Measurements from ENCODE around the gene NOP16.

Gene NOP16

GRCh38 chr5:176381423-176381822 lies 7.0 kb downstream of the NOP16 start:
- H3K27me3 ChIP-seq (replicated peaks; ENCODE audit: insufficient read depth, low read length) = no peaks in the 10 kb centered on the region
- H3K27ac ChIP-seq (ENCODE audit: low read length) = no peak overlapping the region
- no peak overlapping the region for H3K4me2 ChIP-seq (ENCODE audit: low read depth, low read length)
- no peak for DNase-seq
- peaks cover 25% of the 10 kb centered on the region for H3K79me2 ChIP-seq (ENCODE audit: low read length)
- TF ChIP-seq CTCF (IDR thresholded peaks at IDR 0.05; ENCODE audit: low read length) (no peak), EZH2 (optimal IDR thresholded peaks at IDR 0.05; ENCODE audit: low read depth, low read length) (no peak), EZH2phosphoT487 (IDR thresholded peaks at IDR 0.05; ENCODE audit: low read length) (no peak)
- no peak overlapping the region for H2AFZ ChIP-seq (ENCODE audit: low read length)
- no peaks in the 10 kb centered on the region for H3K9me2 ChIP-seq (replicated peaks; ENCODE audit: insufficient read depth, low read length)
- peaks cover 8% of the 10 kb centered on the region; the same call in 1 of the 2 replicates for H4K20me1 ChIP-seq (ENCODE audit: insufficient read depth, low read length)
- H3K9ac ChIP-seq (ENCODE audit: low read length) = no peak overlapping the region
- H3F3A ChIP-seq (ENCODE audit: insufficient read depth, low read length) = 0 out of 2 replicates have a peak, but pooled peaks cover 5% of the 10 kb centered on the region
- H3K4me3 ChIP-seq (ENCODE audit: low read length) = no peak overlapping the region
- H3K9me3 ChIP-seq (replicated peaks; ENCODE audit: insufficient read depth, low read length) = no peaks in the 10 kb centered on the region
- peaks cover 10% of the 10 kb centered on the region; the same call in 1 of the 2 replicates for H3K36me3 ChIP-seq (replicated peaks; ENCODE audit: insufficient read depth, low read length)
- no peaks in the 10 kb centered on the region for H3K4me1 ChIP-seq (ENCODE audit: low read length)

GRCh38 chr5:176379881-176380280 lies 8.5 kb downstream of the NOP16 start:
- no peak for TF ChIP-seq CTCF (IDR thresholded peaks at IDR 0.05; ENCODE audit: low read length)
- TF ChIP-seq EZH2phosphoT487 (IDR thresholded peaks at IDR 0.05; ENCODE audit: low read length) = no peak
- no peak for TF ChIP-seq EZH2 (optimal IDR thresholded peaks at IDR 0.05; ENCODE audit: low read depth, low read length)
- H3K27me3 ChIP-seq (replicated peaks; ENCODE audit: insufficient read depth, low read length) = no peaks in the 10 kb centered on the region
- no peak overlapping the region for H3K27ac ChIP-seq (ENCODE audit: low read length)
- no peak overlapping the region for H3K4me2 ChIP-seq (ENCODE audit: low read depth, low read length)
- no peak for DNase-seq
- H2AFZ ChIP-seq (ENCODE audit: low read length) = no peak overlapping the region
- H3K4me3 ChIP-seq (ENCODE audit: low read length) = no peak overlapping the region
- H4K20me1 ChIP-seq (ENCODE audit: insufficient read depth, low read length) = peaks cover 1% of the 10 kb centered on the region; the same call in 1 of the 2 replicates
- H3K4me1 ChIP-seq (ENCODE audit: low read length) = no peaks in the 10 kb centered on the region
- H3K79me2 ChIP-seq (ENCODE audit: low read length) = peaks cover 9% of the 10 kb centered on the region
- 0 out of 2 replicates have a peak, but pooled peaks cover 5% of the 10 kb centered on the region for H3F3A ChIP-seq (ENCODE audit: insufficient read depth, low read length)
- no peaks in the 10 kb centered on the region for H3K9me2 ChIP-seq (replicated peaks; ENCODE audit: insufficient read depth, low read length)
- no peaks in the 10 kb centered on the region for H3K9me3 ChIP-seq (replicated peaks; ENCODE audit: insufficient read depth, low read length)
- H3K36me3 ChIP-seq (replicated peaks; ENCODE audit: insufficient read depth, low read length) = peaks cover 3% of the 10 kb centered on the region; the same call in 1 of the 2 replicates
- no peak overlapping the region for H3K9ac ChIP-seq (ENCODE audit: low read length)

GRCh38 chr5:176373100-176373818 lies 15.1 kb downstream of the NOP16 start:
- Histone ChIP-seq H3K4me1 (ENCODE audit: low read length) (no peaks in the 10 kb centered on the region), H3K27me3 (replicated peaks; ENCODE audit: insufficient read depth, low read length) (0 out of 2 replicates have a peak, but pooled peaks cover under 1% of the 10 kb centered on the region), H3K9me3 (replicated peaks; ENCODE audit: insufficient read depth, low read length) (no peaks in the 10 kb centered on the region), H3K9me2 (replicated peaks; ENCODE audit: insufficient read depth, low read length) (no peaks in the 10 kb centered on the region), H3K79me2 (ENCODE audit: low read length) (no peaks in the 10 kb centered on the region), H3K36me3 (replicated peaks; ENCODE audit: insufficient read depth, low read length) (no peaks in the 10 kb centered on the region), H3K4me2 (ENCODE audit: low read depth, low read length) (no peak overlapping the region), H3K9ac (ENCODE audit: low read length) (no peak overlapping the region), H3K4me3 (ENCODE audit: low read length) (no peak overlapping the region), H4K20me1 (ENCODE audit: insufficient read depth, low read length) (no peaks in the 10 kb centered on the region), H2AFZ (ENCODE audit: low read length) (no peak overlapping the region), H3K27ac (ENCODE audit: low read length) (no peak overlapping the region), H3F3A (ENCODE audit: insufficient read depth, low read length) (no peaks in the 10 kb centered on the region)
- DNase-seq = no peak
- TF ChIP-seq CTCF (IDR thresholded peaks at IDR 0.05; ENCODE audit: low read length) = no peak

Measured in MM.1S (cell line).